ENCODE measurements around the gene POU6F2.

Gene POU6F2

DNA sequence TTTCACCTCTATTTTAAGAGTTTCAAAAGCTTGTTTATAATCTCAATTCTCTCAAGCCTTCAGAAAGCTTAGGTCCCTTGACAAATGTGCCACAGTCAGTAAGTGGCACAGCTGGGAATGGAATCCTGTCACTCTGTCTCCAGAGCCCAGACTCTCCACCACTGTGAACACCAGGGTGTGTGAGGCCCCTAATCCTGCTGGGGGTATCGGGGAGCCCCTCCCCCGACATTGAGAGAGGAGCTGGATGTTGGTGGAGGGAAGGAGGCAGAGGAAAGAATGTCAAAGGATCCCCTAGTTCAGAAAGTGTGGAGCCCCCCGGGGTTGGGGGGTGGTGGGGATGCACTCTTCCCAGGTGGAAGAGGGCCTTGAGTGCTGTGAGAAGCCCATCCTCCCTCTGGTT lies 454.7 kb downstream of the POU6F2 start:
- DNase-seq (ENCODE audit: low read depth, low spot score): no peak

DNA sequence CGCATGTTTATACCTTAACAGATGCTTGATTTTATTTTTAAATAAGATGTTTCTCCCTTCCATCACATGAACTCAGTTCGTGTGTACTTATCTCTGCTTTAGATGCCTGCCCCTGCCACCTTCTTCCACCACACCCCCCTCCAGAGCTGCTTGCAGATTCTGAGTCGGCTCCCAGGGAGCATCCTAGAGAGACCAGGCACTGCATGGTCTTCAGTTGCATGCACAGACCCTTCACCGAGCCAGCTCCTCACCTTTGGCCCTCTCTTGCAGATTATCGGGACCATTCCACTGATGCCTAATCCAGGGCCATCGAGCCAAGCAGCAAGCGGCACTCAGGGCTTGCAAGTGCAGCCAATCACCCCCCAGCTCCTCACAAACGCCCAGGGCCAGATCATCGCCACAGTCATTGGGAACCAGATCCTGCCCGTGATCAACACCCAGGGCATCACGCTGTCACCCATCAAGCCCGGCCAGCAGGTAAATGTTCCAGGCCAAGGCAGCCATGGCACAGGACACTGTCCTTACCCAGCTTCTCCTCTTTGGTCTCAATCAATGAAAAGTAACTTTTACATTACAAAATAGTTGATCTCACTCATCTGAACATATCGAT lies 455.2 kb downstream of the POU6F2 start:
- DNase-seq (ENCODE audit: low read depth, low spot score): no peak

DNA sequence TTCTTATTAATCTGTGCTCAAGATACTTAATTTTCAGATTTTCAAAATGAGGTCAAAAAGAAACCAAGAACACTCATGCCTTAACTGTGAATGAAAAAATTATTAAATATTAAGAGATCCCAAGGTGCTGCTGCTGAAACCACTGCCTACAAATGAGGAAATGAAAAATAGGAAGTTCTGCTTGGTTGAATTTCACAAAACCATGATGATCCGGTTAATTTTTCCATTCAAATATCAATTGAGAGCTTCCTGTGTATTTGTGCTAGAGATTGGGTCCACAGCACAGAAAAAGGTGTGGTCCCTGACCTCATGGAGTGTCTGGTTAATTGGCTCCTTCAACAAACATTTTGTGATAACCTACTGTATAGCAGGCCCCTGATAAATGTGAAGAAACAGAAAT lies 455.8 kb downstream of the POU6F2 start:
- no peak for DNase-seq (ENCODE audit: low read depth, low spot score)

DNA sequence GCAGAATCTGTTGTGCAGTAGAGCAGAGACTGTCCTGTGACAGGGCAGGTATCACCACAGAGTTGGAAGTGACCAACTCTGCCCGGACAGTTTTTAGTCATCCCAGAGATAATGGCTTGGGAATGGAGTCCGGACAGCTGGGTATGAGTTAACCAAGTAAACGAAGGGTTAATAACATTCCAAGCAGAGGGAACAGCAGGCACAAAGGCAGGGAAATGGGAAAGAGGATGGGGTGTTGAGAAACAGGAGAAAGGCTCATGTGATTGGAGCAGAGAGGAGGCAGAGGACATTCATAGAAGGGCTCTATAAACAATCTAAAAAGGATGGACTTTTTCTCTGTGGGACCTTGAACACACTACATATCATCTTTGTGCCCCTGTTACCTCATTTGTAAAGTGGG lies 456.3 kb downstream of the POU6F2 start:
- no peak for DNase-seq (ENCODE audit: low read depth, low spot score)

DNA sequence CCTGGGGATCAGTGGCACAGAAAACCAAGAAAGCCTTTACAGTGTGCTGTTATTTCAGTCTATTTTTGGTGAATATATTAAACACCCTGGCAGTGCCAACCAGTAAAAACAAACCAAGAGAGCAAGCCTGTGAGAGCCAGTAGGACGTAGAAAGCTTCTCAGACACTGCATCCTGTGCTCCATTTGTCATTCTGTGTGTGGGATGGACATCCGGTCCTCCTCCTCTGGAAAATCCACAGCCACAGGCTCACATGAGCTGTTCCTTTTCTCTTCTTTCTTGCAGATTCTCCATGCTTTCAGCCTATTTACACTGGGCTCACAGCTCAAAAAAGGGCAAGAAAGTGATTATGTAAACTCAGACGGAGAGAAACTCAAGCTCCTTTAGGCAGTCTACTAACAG lies 468.8 kb downstream of the POU6F2 start:
- no peak for DNase-seq (ENCODE audit: low read depth, low spot score)

DNA sequence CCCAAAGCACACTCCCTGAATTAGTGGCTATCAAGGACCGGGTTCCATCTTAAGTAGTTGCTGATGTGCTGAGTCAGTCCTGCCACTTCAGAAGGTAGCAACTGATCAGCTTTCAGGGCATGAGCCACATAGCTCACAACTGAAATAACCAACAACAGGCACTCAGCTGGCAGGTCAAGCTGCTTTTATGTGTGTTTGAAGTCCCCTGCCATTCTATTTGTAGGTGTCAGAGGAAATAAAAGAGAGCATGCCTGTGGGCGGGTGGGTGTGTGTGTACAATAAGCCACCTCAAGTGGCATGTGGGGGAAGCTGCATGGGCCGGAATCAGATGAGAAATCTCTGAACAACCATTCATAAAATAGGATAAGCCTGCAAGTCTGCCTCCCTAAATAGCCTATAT lies 474.2 kb downstream of the POU6F2 start:
- no peak for DNase-seq (ENCODE audit: low read depth, low spot score)

DNA sequence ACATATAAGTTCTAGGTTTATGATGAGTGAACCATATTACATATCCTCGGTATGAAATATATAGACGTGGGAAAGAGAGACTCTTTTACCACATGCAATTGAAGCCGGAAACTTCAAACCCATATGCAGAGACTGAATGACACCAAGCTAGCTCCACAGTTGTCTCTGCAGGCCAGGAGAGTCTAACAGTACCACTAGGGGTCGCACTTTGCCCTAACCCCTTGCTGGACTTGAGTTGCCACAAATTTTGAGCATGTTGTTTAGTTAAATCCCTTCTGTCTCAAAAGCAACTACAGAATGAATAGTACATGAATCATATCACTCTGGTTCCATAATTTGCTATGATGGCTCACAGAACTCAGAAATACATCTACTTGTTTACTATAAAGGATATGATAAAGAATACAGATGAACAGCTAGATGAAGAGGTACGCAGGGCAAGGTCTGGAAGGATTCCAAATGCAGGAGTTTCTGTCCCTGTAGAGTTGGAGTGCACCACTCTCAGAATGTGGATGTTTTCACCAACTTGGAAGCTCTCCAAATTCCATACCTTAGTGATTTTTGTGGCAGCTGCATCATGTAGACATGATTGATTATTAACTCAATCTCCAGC lies 476.1 kb downstream of the POU6F2 start:
- DNase-seq (ENCODE audit: low read depth, low spot score): peak; percentile 45

DNA sequence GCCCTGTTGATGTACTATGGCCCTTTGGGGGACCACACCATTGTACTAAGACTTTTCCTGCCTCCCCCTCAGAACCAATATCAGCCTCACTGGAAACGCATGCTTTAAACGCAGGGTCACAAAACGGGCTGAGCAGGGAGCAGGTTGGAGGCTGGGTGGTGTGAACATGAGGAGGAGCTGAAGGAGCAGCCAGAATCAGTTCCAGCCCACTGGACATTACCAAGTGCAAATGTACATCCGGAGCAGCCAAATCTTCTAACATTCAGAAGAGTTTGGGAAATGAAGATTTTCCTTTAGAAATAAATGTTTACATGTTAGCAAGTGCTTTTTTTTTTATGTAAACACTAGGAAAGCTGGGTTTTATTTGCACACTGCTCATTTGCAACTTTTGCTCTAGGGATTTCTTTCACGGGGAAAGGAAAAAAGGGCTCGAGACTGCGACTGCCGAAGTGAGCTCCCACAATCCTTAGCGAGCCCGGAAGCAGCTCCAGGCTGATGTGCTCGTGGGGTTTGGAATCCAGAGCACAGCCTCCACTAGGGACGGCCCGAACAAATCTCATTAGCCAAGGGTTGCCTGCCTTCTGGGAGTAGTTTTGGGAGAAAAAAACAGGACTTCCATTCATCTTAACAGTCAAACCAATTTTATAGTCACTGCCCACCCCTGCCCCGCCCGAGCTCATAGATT lies 480.5 kb downstream of the POU6F2 start:
- no peak for DNase-seq (ENCODE audit: low read depth, low spot score)

DNA sequence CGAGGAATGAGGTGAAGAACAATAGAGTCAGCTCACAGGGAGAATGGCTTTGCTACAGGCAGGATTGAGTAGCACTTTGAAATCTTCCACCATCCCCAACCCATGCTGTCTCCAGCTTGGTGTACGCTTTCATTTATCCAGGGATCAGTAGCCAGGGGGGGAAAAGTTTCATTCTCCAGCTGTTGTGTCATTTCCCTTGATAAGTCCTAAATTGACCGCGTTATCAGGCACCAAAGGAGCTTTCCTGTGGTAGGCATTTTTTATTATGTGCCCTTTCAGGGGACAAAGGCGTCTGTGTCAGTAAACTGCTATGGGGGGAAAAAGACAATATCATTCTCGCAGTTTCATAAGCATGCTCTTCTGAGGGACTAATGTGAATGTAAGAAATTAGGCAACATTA lies 481.9 kb downstream of the POU6F2 start:
- DNase-seq (ENCODE audit: low read depth, low spot score): no peak

DNA sequence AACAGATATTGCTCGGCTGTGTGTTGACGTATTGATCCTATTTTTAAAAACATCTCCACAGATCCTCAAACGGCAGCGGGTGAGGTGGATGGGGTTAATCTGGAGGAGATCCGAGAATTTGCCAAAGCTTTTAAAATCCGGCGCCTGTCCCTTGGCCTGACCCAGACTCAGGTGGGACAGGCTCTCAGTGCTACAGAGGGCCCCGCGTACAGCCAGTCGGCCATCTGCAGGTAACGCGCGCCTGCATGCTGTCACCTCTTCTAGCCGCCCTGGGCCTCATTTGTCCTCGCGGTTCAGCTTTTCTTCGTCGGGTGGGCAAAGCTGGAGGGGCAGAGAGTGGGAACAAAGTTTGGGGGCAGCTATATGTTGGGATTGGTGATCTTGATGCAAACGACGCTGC lies 482.8 kb downstream of the POU6F2 start:
- no peak for DNase-seq (ENCODE audit: low read depth, low spot score)

DNA sequence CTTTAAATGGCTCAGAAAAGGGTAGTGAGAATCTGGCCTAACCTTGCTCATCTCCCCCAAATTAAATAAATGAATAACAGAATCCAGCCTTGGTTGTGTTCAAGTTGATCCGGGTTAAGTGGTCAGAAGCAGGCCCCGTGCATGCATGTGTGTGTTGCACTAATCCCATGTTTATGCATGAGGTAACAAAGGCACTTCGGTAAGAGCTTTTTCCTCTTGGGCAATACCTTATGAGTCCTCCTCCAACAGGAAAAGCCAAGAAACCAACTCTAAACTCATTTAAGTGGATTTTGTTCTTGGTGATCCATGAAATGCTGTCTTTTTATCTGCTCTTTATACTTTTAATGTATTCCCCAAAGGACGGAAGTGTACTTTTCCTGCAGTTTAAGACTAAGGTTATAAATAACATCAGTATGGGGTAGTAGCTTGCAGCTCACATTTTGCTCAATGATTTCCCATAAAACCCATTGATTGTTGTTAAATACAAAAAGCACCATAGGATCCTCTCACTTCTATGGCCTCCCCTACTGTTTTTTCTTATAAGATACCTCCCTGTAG lies 483.6 kb downstream of the POU6F2 start:
- DNase-seq (ENCODE audit: low read depth, low spot score): no peak

DNA sequence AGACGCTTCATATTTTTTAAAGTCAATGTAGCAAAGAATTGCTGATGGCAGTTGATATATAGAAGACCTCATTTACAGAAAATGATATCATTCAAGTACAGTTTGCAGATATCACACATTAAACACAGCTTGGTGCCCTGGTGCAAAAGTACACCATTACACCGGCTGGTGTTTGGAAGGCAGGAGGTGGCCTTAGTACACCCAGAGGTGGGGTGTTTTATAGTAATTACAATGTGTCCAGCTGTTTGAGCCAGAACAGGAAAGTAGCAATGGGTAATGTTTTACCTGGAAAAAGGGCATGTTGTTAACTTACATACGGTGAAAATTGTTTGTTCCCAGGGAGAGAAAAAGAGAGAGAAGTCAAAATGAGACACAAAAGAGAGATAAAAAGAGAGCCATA lies 485.5 kb downstream of the POU6F2 start:
- no peak for DNase-seq (ENCODE audit: low read depth, low spot score)

DNA sequence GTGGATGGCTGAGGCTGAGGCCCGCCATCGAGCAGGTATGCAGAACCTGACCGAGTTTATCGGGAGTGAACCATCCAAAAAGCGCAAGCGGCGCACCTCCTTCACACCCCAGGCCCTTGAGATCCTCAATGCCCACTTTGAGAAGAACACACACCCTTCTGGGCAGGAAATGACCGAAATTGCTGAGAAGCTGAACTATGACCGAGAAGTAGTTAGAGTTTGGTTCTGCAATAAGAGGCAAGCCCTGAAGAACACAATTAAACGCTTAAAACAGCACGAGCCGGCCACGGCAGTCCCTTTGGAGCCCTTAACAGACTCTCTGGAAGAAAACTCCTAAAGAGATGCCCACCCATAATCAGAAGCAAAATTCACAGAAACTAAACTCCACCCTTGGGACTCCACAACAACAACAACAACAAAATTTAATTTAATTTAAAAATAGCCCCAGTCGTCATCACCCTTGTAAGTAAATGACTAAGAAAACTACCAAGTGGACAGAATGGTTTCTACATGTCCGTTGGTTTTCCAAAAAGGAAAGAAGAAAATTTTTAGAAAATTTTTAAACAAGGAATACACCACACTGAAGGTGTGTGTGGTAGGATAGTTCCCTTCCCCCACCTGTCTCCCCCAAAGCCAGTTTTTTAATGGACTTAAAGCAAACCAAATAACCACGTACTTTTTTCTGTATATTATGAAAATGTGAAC lies 486.8 kb downstream of the POU6F2 start:
- no peak for DNase-seq (ENCODE audit: low read depth, low spot score)

DNA sequence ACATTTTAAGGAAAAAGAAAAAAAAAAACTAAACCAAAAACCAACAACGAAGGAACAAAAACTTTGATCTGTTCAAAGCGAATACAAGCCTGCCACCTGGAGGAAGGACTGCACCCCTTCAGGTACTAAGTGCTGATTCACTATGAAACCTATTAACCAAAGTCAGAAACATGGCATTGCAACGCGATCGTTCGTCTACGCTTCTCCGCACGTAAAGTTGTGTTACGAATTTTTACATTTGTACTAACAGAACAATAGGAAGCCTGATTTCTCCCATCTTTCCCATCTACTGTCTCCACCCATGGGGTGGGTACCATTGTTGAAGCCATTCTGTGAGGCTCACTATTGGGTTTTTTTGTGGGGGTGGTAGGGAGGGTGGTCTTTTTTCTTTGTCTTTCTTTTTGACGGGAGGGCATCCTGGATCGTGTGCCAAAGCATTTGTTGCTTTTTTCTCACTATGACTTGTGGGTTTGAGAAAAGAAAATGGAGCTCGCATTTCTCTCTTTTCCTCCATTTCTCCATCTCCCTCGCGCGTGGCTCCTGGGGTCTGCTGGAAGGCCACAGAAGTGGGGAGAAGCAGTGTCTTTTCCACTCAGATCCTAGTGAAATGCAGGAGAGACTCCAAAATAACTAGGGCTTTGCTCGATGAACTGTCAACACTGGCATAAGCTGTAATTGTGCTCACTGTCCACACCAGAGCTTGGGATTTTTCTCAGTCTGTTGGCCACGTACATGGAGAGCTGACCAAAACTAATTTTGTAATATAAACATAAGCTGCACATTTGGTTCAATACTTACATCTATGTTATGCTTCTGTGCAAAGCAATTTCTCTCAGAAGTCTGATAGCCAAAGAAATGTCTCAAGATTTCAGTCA lies 487.6 kb downstream of the POU6F2 start:
- DNase-seq (ENCODE audit: low read depth, low spot score): peak; percentile 54

DNA sequence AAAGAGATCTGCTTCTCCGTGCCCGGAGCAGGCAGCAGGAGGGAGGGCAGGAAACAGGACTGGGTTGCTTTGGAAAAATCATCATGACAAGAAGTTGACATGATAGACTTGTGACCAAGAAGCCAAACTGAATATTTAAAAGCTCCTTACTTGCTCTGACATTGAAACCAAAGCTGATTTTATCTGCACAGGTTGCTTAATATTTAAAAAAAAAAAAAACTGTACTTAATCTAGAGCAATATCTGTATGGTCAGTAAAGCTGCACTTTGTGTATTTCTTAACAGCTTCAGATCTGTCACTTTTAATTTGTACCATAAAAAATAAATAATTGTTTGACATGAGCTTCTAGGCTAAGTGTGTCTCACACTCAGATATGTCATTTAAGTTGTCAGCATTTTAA lies 490.6 kb downstream of the POU6F2 start:
- no peak for DNase-seq (ENCODE audit: low read depth, low spot score)

DNA sequence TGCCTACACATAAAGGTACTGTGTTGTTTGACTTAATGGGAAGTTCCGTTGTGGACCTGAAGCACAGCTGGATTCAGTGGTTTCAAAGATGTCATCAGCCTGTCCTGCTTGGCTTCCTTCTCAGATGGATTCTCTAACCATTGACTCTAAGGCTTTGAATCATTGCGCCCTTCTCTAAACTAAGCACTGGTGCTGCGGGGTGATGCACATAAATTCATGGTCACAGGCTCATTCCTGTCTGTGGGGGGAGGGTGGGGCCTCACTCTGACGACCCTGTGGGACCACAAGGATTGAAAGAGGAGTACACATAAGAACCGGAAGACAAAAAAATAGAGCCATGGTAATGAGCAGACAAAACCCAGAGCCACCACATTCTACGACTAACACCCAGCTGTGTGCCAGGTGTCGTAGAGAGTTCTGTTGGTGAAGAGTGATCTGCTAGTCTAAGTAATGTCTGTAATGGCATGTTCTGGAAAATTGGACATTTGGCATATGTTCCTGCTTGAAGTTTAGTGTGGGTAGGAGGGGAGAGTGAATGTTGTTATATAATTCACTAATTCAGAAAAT lies 491.2 kb downstream of the POU6F2 start:
- DNase-seq (ENCODE audit: low read depth, low spot score): no peak

DNA sequence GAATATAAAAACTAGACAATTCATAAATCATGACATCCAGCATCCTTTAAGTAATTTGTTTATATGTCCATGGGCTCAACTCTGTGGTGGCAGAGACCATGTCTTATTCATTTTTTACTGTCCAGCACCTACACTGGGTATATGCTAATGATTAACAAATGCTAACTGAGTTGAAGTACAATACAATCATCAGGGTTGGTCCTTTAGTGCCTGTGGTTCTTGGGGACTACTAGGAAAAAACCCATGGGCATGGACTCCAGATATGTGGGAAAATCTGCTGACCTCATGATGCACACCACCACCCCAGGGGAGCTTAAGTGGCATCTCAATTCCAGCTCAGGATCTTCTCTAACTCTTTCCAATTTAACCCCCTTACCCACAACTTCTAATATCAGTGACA lies 503.2 kb downstream of the POU6F2 start:
- no peak for DNase-seq (ENCODE audit: low read depth, low spot score)

DNA sequence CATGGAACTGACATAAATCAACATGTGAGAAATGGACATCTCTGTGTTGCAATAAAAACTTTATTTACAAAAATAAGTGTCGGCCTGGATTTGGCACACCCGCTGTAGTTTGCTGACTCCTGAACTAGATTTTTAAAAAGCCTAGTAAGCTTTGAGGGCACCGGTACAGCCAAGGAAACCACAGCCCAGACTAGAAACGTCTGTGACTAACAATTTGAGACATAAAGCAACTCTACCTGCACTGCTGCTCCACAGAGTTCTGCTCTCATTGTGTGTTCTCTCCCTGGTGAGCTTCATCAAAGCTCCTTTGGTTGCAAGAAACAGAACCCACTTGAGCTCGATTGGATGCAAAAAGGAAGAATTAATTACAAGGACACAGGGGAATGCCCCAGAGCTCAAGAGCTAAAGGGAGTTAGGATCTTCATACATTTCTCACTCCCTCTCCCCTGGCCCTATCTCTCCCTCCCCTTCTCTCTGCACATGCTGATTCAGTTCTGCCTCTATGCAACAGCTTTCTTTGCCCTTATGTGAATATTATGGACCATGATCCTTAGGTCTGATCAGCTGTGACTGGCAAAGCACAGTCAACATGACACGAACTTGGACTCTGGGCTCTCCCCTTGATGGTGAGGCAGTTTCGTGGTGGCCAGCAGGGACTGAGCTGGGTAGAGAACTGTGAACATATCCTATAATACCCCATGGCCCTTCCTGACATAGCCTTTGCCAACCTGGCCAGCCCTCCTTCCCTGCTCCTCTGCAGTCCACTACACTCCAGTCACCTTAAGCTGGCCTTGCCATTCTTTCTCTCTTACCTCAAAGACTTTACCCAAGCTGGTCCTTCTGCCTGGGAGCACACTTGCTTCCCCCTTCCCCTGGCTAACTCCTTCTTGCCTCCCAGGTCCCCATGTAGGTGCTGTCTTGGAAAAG lies 511.0 kb downstream of the POU6F2 start:
- no peak for DNase-seq (ENCODE audit: low read depth, low spot score)

DNA sequence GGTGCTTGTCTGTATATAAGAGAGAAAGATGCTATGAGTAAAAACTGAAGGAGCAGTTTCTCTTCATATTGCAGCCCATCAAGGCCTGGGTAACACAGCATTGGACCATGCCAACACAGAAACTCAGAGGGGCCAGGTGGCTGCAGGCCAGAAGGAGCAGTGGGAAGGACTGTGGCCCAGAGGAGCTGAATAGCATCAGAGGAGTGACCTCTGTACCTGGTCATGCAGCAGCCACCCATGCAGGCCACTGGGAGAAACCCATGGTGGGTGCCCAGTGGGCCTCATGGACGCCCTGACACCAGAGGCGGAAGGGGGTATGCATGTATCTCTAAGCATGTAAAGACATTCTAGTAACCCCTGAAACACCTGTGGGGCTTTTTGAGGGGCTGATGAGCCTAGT lies 512.6 kb downstream of the POU6F2 start:
- no peak for DNase-seq (ENCODE audit: low read depth, low spot score)

DNA sequence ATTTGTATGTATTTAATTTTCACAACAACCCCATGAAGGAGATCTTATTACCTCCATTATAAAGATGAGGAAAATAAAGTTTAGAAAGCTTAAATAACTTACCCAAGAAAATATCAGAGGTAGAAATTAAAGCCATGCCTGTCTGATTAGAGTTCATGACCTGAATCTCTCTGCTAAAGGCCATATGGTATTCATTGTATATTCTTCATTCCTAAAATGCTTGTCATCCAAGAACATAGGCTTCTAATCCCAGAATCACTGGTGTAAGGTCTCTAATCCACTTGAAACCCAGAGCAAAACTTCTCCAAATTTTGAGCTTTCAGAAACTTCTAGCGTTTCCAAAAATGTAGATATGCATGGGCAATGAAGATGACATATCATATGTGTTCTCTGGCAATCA lies 516.2 kb downstream of the POU6F2 start:
- DNase-seq (ENCODE audit: low read depth, low spot score): no peak
